GM13976 (cell line): ENCODE results near the gene FTO.

Experiments used
- DNase-seq: peaks from one replicate; pipeline ENCODE4 v3.0.0; 2012; ENCODE audit warnings: low spot score
- CTCF ChIP-seq: IDR thresholded peaks from 2 replicates; pipeline ENCODE4 v1.5.1; 2012; ENCODE audit warnings: borderline replicate concordance, mild to moderate bottlenecking; ENCODE audit not compliant: insufficient read depth; ENCODE audit errors: extremely low read depth, missing control alignments, control extremely low read depth
- in situ Hi-C: fragments of 300-500 bp; cut with MboI; formaldehyde crosslinking; loops from one replicate; pipeline ENCODE4 v1.12.0; 2022; ENCODE audit warnings: low sequenced_read_pairs, mixed read lengths, inconsistent platforms; ENCODE audit not compliant: unreplicated experiment

The FTO gene

GRCh38 chr16:53829186-53829747, 125.3 kb downstream of the FTO start:
- TF ChIP-seq CTCF = no peak
- in situ Hi-C loops = no loop called here
- no peak for DNase-seq

GRCh38 chr16:53832896-53833544, 129.1 kb downstream of the FTO start:
- TF ChIP-seq CTCF = no peak
- in situ Hi-C loops = no loop called here
- DNase-seq = no peak

GRCh38 chr16:53836142-53836541, 132.2 kb downstream of the FTO start:
- no peak for TF ChIP-seq CTCF
- in situ Hi-C loops = no loop called here
- no peak for DNase-seq

- DNase-seq = no peak
- in situ Hi-C loops = no loop called here
- TF ChIP-seq CTCF = no peak
Measured at GRCh38 chr16:53836680-53837079, 132.7 kb downstream of the FTO start.

- in situ Hi-C loops = no loop called here
- DNase-seq = no peak
- no peak for TF ChIP-seq CTCF
Measured at GRCh38 chr16:53837426-53837825, 133.5 kb downstream of the FTO start.

- in situ Hi-C loops = no loop called here
- DNase-seq = no peak
- no peak for TF ChIP-seq CTCF
Measured at GRCh38 chr16:53839150-53839549, 135.2 kb downstream of the FTO start.
